HG03354 (cell line): ENCODE measurements around the gene PGD.

Source experiments
- ATAC-seq: cut with Tn5 transposase; IDR thresholded peaks from one replicate; pipeline ENCODE4 v1.9.1; 2021; ENCODE audit warnings: mild to moderate bottlenecking; ENCODE audit not compliant: unreplicated experiment, poor library complexity, severe bottlenecking

The PGD gene

DNA sequence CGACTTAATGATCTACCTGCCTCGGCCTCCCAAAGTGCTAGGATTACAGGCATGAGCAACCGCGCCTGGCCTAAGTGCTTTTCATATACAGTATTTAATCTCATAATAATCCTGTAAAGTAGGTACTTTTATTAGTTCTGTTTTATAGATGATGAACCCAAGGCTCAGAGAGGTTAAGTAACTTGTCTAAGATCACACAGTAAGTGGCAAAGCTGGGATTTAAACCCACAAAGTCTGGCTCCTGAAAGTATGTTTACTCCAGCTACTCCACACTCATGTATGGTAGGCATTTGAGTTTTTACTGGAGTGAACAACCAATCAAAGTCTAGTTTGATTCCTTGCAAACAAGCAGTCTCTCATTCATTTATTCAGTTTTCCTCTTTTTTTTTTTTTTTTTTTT lies 71.2 kb downstream of the PGD start:
- no peak for ATAC-seq
